ENCODE results near the gene PRKCE. TPM values are rescaled to one million over a fixed set of nuclear protein-coding genes. Genes with fewer than 3 reads are reported as not detected.
A peak's percentile ranks its signal among the peaks of the same experiment; 100 is the strongest.

Gene PRKCE
- total and polyA plus RNA-seq, 2 donors (not counting 3 experiments of a cell fraction or from before 2014, with no cell fraction given): 27.9 to 33.9 TPM

- Histone ChIP-seq H2AFZ (ENCODE audit: low read depth, low read length) (peak overlapping the region; percentile 93), H3K27me3 (ENCODE audit: control insufficient read depth in 2 of 2, insufficient read depth in 2 of 2, low read length in 2 of 2) (no peaks in the 10 kb centered on the region), H3K4me3 (replicated peaks in 1 of 3; ENCODE audit: insufficient read depth in 1 of 3, low read depth in 1 of 3, low read length in 3 of 3) (no peak overlapping the region), H3K27ac (ENCODE audit: insufficient read depth, low read depth, low read length) (peak overlapping the region; percentile 70), H3K9ac (replicated peaks; ENCODE audit: extremely low read depth, insufficient read depth, low read length) (peak overlapping the region; percentile 38), H3K4me1 (ENCODE audit: control insufficient read depth, extremely low read depth, insufficient read depth, low read length) (peaks cover 34% of the 10 kb centered on the region), H4K20me1 (replicated peaks; ENCODE audit: control insufficient read depth, extremely low read depth, insufficient read depth, low read length) (no peaks in the 10 kb centered on the region), H3K4me2 (ENCODE audit: insufficient read depth, low read length) (peak overlapping the region; percentile 52), H3K9me3 (replicated peaks; ENCODE audit: control insufficient read depth, insufficient read depth, low read length) (no peaks in the 10 kb centered on the region), H3K79me2 (ENCODE audit: control insufficient read depth, insufficient read depth, low read length) (no peaks in the 10 kb centered on the region), H3K36me3 (ENCODE audit: control insufficient read depth in 2 of 2, extremely low read depth in 1 of 2, insufficient read depth in 2 of 2, low read length in 2 of 2) (no peaks in the 10 kb centered on the region), H3K9me1 (replicated peaks; ENCODE audit: control insufficient read depth, extremely low read depth, insufficient read depth, low read length) (no peaks in the 10 kb centered on the region)
- TSS peak; percentile 14 for BruUV-seq (replicated peaks)
- ChIA-PET POLR2A (interaction anchor here (1.5 kb wide), 1 partner anchor 100 kb away, joined by 3 read pairs; the partner anchor contains the start of gene EPAS1), CTCF (interaction anchor here (0.8 to 1.2 kb wide), 3 partner anchors 9 to 97 kb away, joined by 3 to 5 read pairs (median 4); no protein-coding TSS in a partner anchor)
- intact Hi-C loops (cut with micrococcal nuclease): loop anchor here (1.0 kb wide), 1 partner anchor 80 kb away; no protein-coding TSS in a partner anchor
- TF ChIP-seq POLR2AphosphoS5 (IDR thresholded peaks at IDR 0.05; ENCODE audit: insufficient read depth, low read depth, low read length) (peak; percentile 19), CTCF (IDR thresholded peaks at IDR 0.05; ENCODE audit: extremely low read depth in 1 of 2, insufficient read depth in 1 of 2, low read depth in 1 of 2, low read length in 2 of 2) (no peak)
- dilution Hi-C loops (cut with MboI; ENCODE audit: extremely low pct_ligation_motif_present, low sequenced_read_pairs): no loop called here
- FAIRE-seq (peak; percentile 96), DNase-seq (ENCODE audit: low read depth, low spot score) (peak; percentile 82)
Measured at GRCh38 chr2:46196871-46197462, 545.5 kb downstream of the PRKCE start.

- Histone ChIP-seq H3K79me2 (ENCODE audit: control insufficient read depth, insufficient read depth, low read length) (no peaks in the 10 kb centered on the region), H3K27me3 (ENCODE audit: control insufficient read depth in 2 of 2, insufficient read depth in 2 of 2, low read length in 2 of 2) (no peaks in the 10 kb centered on the region), H3K4me2 (ENCODE audit: insufficient read depth, low read length) (no peak overlapping the region), H3K4me1 (ENCODE audit: control insufficient read depth, extremely low read depth, insufficient read depth, low read length) (peaks cover 34% of the 10 kb centered on the region), H3K27ac (ENCODE audit: insufficient read depth, low read depth, low read length) (peak overlapping the region; percentile 70), H3K9ac (replicated peaks; ENCODE audit: extremely low read depth, insufficient read depth, low read length) (no peak overlapping the region), H3K36me3 (ENCODE audit: control insufficient read depth in 2 of 2, extremely low read depth in 1 of 2, insufficient read depth in 2 of 2, low read length in 2 of 2) (no peaks in the 10 kb centered on the region), H3K9me3 (replicated peaks; ENCODE audit: control insufficient read depth, insufficient read depth, low read length) (no peaks in the 10 kb centered on the region), H2AFZ (ENCODE audit: low read depth, low read length) (no peak overlapping the region), H4K20me1 (replicated peaks; ENCODE audit: control insufficient read depth, extremely low read depth, insufficient read depth, low read length) (no peaks in the 10 kb centered on the region), H3K4me3 (replicated peaks in 1 of 3; ENCODE audit: insufficient read depth in 1 of 3, low read depth in 1 of 3, low read length in 3 of 3) (no peak overlapping the region), H3K9me1 (replicated peaks; ENCODE audit: control insufficient read depth, extremely low read depth, insufficient read depth, low read length) (no peaks in the 10 kb centered on the region)
- POLR2A ChIA-PET: interaction anchor here (1.5 kb wide), 1 partner anchor 99 kb away, joined by 3 read pairs; the partner anchor contains the start of gene EPAS1
- DNase-seq (ENCODE audit: low read depth, low spot score) (no peak), FAIRE-seq (no peak)
- TF ChIP-seq GATA2 (IDR thresholded peaks at IDR 0.05; ENCODE audit: insufficient read depth, insufficient read length, low read depth, low read length) (no peak), MYC (IDR thresholded peaks at IDR 0.05; ENCODE audit: low read depth, low read length) (no peak), FOS (IDR thresholded peaks at IDR 0.05; ENCODE audit: borderline replicate concordance, insufficient read depth, low read length) (no peak), CTCF (IDR thresholded peaks at IDR 0.05; ENCODE audit: extremely low read depth in 1 of 2, insufficient read depth in 1 of 2, low read depth in 1 of 2, low read length in 2 of 2) (no peak), POLR2A (IDR thresholded peaks at IDR 0.05; ENCODE audit: low read depth, low read length) (no peak), POLR2AphosphoS5 (IDR thresholded peaks at IDR 0.05; ENCODE audit: insufficient read depth, low read depth, low read length) (no peak), MAX (IDR thresholded peaks at IDR 0.05; ENCODE audit: insufficient read depth, insufficient read length) (no peak), JUN (IDR thresholded peaks at IDR 0.05; ENCODE audit: borderline replicate concordance, insufficient read depth, insufficient read length, low read depth) (no peak), EZH2 (IDR thresholded peaks at IDR 0.05; ENCODE audit: borderline replicate concordance, low read depth, low read length, severe bottlenecking) (no peak)
- intact Hi-C loops (cut with micrococcal nuclease) (loop anchor here (1.0 kb wide), 1 partner anchor 80 kb away; no protein-coding TSS in a partner anchor), dilution Hi-C loops (cut with MboI; ENCODE audit: extremely low pct_ligation_motif_present, low sequenced_read_pairs) (no loop called here)
- BruUV-seq (replicated peaks): no TSS peak
- CTCF ChIA-PET: interaction anchor here (0.8 to 1.2 kb wide), 3 partner anchors 8 to 96 kb away, joined by 3 to 5 read pairs (median 4); no protein-coding TSS in a partner anchor
Measured at GRCh38 chr2:46197672-46198071, 546.2 kb downstream of the PRKCE start.
